Endothelial cell of umbilical vein (primary cell): ENCODE data around the gene VPS9D1.
A peak's percentile ranks its signal among the peaks of the same experiment; 100 is the strongest.

ENCODE experiments used
- CTCF ChIP-seq, 2 donors: IDR thresholded peaks; 1 replicate in 1 of 2; 2 replicates in 1 of 2; pipeline ENCODE4 v1.5.1; 2011; ENCODE audit warnings: low read length in 2 of 2, mild to moderate bottlenecking in 2 of 2, moderate library complexity in 2 of 2, control low read depth in 1 of 2, inconsistent platforms in 1 of 2, low read depth in 1 of 2; ENCODE audit not compliant: insufficient read depth in 1 of 2; ENCODE audit errors: extremely low read depth in 1 of 2
- EZH2 ChIP-seq: IDR thresholded peaks from 2 replicates; pipeline ENCODE4 v1.6.1; 2012; ENCODE audit warnings: borderline replicate concordance, low read depth, mild to moderate bottlenecking, moderate library complexity, low read length, inconsistent platforms; ENCODE audit not compliant: severe bottlenecking
- JUN ChIP-seq: IDR thresholded peaks from 2 replicates; pipeline ENCODE4 v1.6.1; 2011; ENCODE audit warnings: borderline replicate concordance, low read depth; ENCODE audit not compliant: insufficient read length, insufficient read depth
- MYC ChIP-seq: IDR thresholded peaks from one replicate; pipeline ENCODE4 v1.6.1; 2011; ENCODE audit warnings: mild to moderate bottlenecking, low read depth, low read length
- POLR2A ChIP-seq: IDR thresholded peaks from 2 replicates; pipeline ENCODE4 v1.6.1; 2012; ENCODE audit warnings: low read depth, mild to moderate bottlenecking, control low read depth, low read length
- POLR2AphosphoS5 ChIP-seq: IDR thresholded peaks from 2 replicates; pipeline ENCODE4 v1.6.1; 2012; ENCODE audit warnings: low read depth, mild to moderate bottlenecking, control low read depth, low read length, moderate library complexity; ENCODE audit not compliant: insufficient read depth

GRCh38 chr16:89711601-89712273 lies 9.0 kb downstream of the VPS9D1 start:
- TF ChIP-seq CTCF (IDR thresholded peaks at IDR 0.05; ENCODE audit: extremely low read depth in 1 of 2, insufficient read depth in 1 of 2, low read depth in 1 of 2, low read length in 2 of 2), result no peak
- TF ChIP-seq POLR2AphosphoS5, result peak; percentile 79
- TF ChIP-seq JUN, result no peak
- peak; percentile 85 for TF ChIP-seq POLR2A
- no peak for TF ChIP-seq MYC
- no peak for TF ChIP-seq EZH2
